Tibial nerve (tissue), 4 donors: ENCODE data around the gene CDKN2AIPNL.

Experiments used
- CTCF ChIP-seq, 5 experiments: fragments of 200-600 bp in 3 of 5; fragments of 450-650 bp in 2 of 5; sonication (generic) in 3 of 5; IDR thresholded peaks; one replicate each; pipeline ENCODE4 v1.5.1; 2016 to 2019; ENCODE audit warnings: antibody characterized with exemption in 5 of 5, mild to moderate bottlenecking in 3 of 5, moderate library complexity in 2 of 5
- EP300 ChIP-seq, 2 donors: sonication (generic); formaldehyde crosslinking; IDR thresholded peaks; one replicate each; pipeline ENCODE4 v1.6.1; 2017; ENCODE audit warnings: antibody characterized with exemption in 2 of 2, mild to moderate bottlenecking in 1 of 2
- POLR2A ChIP-seq, 2 donors: fragments of 450-650 bp; IDR thresholded peaks; one replicate each; pipeline ENCODE4 v1.6.1; 2017; ENCODE audit warnings: antibody characterized with exemption in 2 of 2, mild to moderate bottlenecking in 2 of 2, moderate library complexity in 2 of 2

GRCh38 chr5:134413046-134413445, 1.4 kb upstream of the CDKN2AIPNL start:
- TF ChIP-seq CTCF (IDR thresholded peaks at IDR 0.05) (no peak), EP300 (IDR thresholded peaks at IDR 0.05) (no peak), POLR2A (IDR thresholded peaks at IDR 0.05) (no peak)
